NT2/D1 (cell line): ENCODE measurements around the gene SIK3.

ENCODE experiments used
- YY1 ChIP-seq: IDR thresholded peaks from 2 replicates; pipeline ENCODE4 v1.6.1; 2011; ENCODE audit not compliant: insufficient read length, insufficient read depth
- ZNF274 ChIP-seq: IDR thresholded peaks from 2 replicates; pipeline ENCODE4 v1.6.1; 2011; ENCODE audit warnings: mild to moderate bottlenecking, low read depth, low read length

- TF ChIP-seq YY1 (no peak), ZNF274 (no peak)
Observed at GRCh38 chr11:116892374-116892773, 205.9 kb downstream of the SIK3 start.
